ENCODE measurements around the gene TPP1.

The TPP1 gene

DNA sequence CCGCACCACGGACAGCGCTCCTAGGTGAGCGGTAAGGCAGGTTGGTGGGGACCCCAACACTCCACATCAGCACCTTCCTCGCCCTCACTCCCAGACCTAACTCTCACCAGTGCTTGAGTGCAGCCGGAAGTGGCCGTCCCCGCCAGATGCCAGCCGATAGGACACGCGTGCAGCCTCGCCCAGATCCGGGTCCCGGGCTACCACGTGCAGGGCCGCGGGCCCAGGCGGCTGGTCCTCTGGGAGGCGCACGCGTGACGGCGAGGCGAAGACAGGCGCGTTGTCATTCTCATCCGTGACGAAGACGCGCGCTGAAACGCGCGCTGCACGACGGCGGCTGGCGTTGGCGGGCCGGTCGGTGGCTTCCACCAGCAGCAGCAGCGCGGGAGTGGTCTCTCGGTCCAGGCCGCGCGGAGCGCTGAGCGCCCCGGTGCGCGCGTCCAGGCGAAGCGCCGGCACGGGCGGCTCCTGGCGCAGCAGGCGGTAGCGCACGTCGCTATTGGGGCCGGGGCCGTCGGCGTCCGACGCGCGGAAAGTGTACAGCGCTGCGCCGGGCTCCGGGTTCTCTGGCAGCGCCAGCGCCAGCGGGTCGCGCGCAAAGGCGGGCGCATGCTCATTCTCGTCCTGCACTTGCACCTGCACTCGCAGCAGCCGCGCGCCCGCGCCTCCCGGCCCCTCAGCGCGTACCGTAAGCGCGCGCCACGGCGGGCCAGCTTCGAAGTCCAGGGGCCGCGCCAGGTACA is 10.8 kb upstream of the TPP1 start:
- Histone ChIP-seq H3K36me3 (ENCODE audit: control insufficient read depth in 1 of 2, insufficient read depth in 2 of 2, low read length in 2 of 2) (peaks cover 11 to 35% of the 10 kb centered on the region in 2 donors), H3K27me3 (ENCODE audit: control insufficient read depth in 1 of 2, insufficient read depth in 2 of 2, low read length in 2 of 2) (no peaks in the 10 kb centered on the region), H3K4me3 (ENCODE audit: low read depth in 1 of 2, low read length in 2 of 2) (peak overlapping the region; percentile 45 to 53), H3K4me1 (ENCODE audit: control insufficient read depth in 1 of 2, insufficient read depth in 2 of 2, low read length in 2 of 2) (peaks cover 10 to 19% of the 10 kb centered on the region in 2 donors), H3K27ac (ENCODE audit: low read depth, low read length) (no peak overlapping the region), H3K9ac (ENCODE audit: low read depth in 1 of 2, low read length in 2 of 2) (no peak overlapping the region), H3K9me3 (ENCODE audit: control insufficient read depth in 1 of 2, low read length in 2 of 2) (no peaks in the 10 kb centered on the region)

DNA sequence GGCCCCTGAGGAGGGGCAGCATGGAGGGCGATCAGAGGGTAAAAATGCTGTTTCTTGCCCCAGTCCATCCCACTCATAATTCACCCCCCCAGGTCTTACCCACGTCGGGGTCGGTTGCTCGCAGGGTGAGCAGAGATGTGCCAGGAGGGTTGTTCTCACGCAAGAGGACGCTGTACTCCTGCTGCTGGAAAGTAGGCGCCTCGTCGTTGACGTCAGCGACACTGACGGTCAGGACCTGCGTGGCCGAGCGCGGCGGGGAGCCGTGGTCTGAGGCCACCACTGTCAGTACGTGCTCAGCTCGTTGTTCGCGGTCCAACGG is 10.3 kb upstream of the TPP1 start:
- peaks cover 9 to 13% of the 10 kb centered on the region in 2 donors for H3K4me1 ChIP-seq (ENCODE audit: control insufficient read depth in 1 of 2, insufficient read depth in 2 of 2, low read length in 2 of 2)

DNA sequence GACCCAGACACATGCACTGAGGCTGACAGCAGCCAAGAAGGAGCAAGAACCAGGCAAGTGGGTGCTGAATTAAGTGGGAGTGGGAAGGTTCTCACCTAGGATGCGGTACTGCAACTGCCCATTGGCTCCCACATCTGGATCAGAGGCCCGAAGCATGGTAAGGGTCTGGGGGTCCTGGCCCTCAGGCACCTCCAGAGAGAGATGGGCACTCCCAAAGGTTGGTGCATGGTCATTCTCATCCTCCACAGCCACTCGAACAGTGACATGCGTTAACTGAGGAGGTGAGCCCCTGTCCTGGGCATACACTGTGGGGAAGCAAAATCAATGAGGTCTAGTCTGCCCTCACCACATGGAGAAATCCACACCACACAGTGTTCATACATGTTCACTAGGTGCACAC is 9.3 kb upstream of the TPP1 start:
- no peaks in the 10 kb centered on the region for H3K27me3 ChIP-seq (ENCODE audit: control insufficient read depth in 1 of 2, insufficient read depth in 2 of 2, low read length in 2 of 2)

More for the DNA sequence above, 10.3 kb upstream of the TPP1 start:
- peak overlapping the region in 1 of 2 donors; percentile 53 for H3K4me3 ChIP-seq (ENCODE audit: low read depth in 1 of 2, low read length in 2 of 2)
- H3K9ac ChIP-seq (ENCODE audit: low read depth in 1 of 2, low read length in 2 of 2): no peak overlapping the region
- peaks cover 11 to 38% of the 10 kb centered on the region in 2 donors for H3K36me3 ChIP-seq (ENCODE audit: control insufficient read depth in 1 of 2, insufficient read depth in 2 of 2, low read length in 2 of 2)
- no peaks in the 10 kb centered on the region for H3K27me3 ChIP-seq (ENCODE audit: control insufficient read depth in 1 of 2, insufficient read depth in 2 of 2, low read length in 2 of 2)
- H3K9me3 ChIP-seq (ENCODE audit: control insufficient read depth in 1 of 2, low read length in 2 of 2): no peaks in the 10 kb centered on the region
- no peak overlapping the region for H3K27ac ChIP-seq (ENCODE audit: low read depth, low read length)

DNA sequence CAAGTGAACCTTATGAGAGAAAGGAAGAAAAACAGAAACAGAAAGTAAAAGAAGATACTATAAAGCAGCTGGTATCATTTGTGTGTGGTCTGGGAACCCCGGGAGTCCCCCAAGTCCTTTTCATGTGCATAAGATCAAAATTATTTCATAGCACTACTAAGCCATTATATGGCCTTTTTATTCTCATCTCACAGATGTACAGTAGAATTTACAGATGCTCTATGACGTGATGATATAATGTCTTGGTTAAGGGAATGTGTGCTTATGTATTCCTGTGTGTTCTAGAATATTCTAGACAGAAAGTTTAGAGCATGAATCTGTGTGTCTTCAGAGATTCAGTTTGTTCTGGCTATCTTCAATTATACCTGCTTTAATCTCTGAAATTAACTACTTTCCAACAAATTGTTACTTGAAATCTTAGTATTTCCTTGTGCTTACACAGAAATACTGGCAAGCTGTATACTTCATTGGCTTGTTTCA is 8.6 kb upstream of the TPP1 start:
- H3K36me3 ChIP-seq (ENCODE audit: control insufficient read depth in 1 of 2, insufficient read depth in 2 of 2, low read length in 2 of 2): peaks cover 11 to 38% of the 10 kb centered on the region in 2 donors
- H3K4me3 ChIP-seq (ENCODE audit: low read depth in 1 of 2, low read length in 2 of 2): no peak overlapping the region
- H3K27ac ChIP-seq (ENCODE audit: low read depth, low read length): no peak overlapping the region
- peaks cover 9 to 12% of the 10 kb centered on the region in 2 donors for H3K4me1 ChIP-seq (ENCODE audit: control insufficient read depth in 1 of 2, insufficient read depth in 2 of 2, low read length in 2 of 2)
- no peaks in the 10 kb centered on the region for H3K27me3 ChIP-seq (ENCODE audit: control insufficient read depth in 1 of 2, insufficient read depth in 2 of 2, low read length in 2 of 2)
- no peaks in the 10 kb centered on the region for H3K9me3 ChIP-seq (ENCODE audit: control insufficient read depth in 1 of 2, low read length in 2 of 2)
- H3K9ac ChIP-seq (ENCODE audit: low read depth in 1 of 2, low read length in 2 of 2): no peak overlapping the region

More for the DNA sequence above, 9.3 kb upstream of the TPP1 start:
- no peak overlapping the region for H3K4me3 ChIP-seq (ENCODE audit: low read depth in 1 of 2, low read length in 2 of 2)
- peaks cover 11 to 42% of the 10 kb centered on the region in 2 donors for H3K36me3 ChIP-seq (ENCODE audit: control insufficient read depth in 1 of 2, insufficient read depth in 2 of 2, low read length in 2 of 2)
- no peak overlapping the region for H3K27ac ChIP-seq (ENCODE audit: low read depth, low read length)
- H3K4me1 ChIP-seq (ENCODE audit: control insufficient read depth in 1 of 2, insufficient read depth in 2 of 2, low read length in 2 of 2): peaks cover 9 to 12% of the 10 kb centered on the region in 2 donors
- H3K9ac ChIP-seq (ENCODE audit: low read depth in 1 of 2, low read length in 2 of 2): no peak overlapping the region
- H3K9me3 ChIP-seq (ENCODE audit: control insufficient read depth in 1 of 2, low read length in 2 of 2): no peaks in the 10 kb centered on the region

DNA sequence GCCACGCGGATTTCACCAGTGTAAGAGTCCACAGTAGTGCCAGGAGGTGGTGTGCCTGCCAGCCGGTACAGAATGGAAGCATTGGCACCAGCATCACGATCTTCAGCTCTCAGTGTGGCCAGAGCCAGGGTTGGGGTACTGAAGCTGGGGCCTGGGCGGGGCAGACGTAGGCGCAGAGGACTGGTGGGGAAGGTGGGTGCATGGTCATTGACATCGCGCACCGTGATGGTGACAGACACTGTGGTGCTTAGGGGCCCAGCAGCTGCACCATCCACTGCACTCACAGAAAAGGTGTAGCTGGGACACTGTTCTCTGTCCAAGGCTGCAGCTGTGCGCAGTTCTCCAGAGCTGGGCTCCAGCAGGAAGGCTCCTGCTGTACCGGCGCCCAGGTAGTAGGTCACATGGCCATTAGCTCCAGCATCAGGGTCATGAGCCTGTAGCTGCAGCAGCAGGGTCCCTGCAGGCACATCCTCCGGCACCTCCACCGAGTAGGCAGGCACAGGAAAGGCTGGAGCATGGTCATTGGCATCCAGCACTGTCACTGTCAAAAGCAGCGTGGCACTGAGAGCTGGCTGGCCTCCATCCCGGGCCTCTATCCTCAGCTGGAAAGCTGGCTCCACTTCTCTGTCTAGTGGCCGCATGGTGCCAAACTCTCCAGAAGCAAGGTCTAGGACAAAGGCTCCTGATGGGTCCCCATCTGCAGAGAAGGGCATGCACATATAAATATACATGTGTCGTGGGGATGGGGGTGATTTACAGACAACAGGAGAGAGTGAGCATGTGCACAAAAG is 7.9 kb upstream of the TPP1 start:
- Histone ChIP-seq H3K4me3 (ENCODE audit: low read depth in 1 of 2, low read length in 2 of 2) (no peak overlapping the region), H3K36me3 (ENCODE audit: control insufficient read depth in 1 of 2, insufficient read depth in 2 of 2, low read length in 2 of 2) (peaks cover 11 to 38% of the 10 kb centered on the region in 2 donors), H3K4me1 (ENCODE audit: control insufficient read depth in 1 of 2, insufficient read depth in 2 of 2, low read length in 2 of 2) (peaks cover 9 to 12% of the 10 kb centered on the region in 2 donors), H3K9me3 (ENCODE audit: control insufficient read depth in 1 of 2, low read length in 2 of 2) (no peaks in the 10 kb centered on the region), H3K27ac (ENCODE audit: low read depth, low read length) (no peak overlapping the region), H3K9ac (ENCODE audit: low read depth in 1 of 2, low read length in 2 of 2) (no peak overlapping the region), H3K27me3 (ENCODE audit: control insufficient read depth in 1 of 2, insufficient read depth in 2 of 2, low read length in 2 of 2) (no peaks in the 10 kb centered on the region)

DNA sequence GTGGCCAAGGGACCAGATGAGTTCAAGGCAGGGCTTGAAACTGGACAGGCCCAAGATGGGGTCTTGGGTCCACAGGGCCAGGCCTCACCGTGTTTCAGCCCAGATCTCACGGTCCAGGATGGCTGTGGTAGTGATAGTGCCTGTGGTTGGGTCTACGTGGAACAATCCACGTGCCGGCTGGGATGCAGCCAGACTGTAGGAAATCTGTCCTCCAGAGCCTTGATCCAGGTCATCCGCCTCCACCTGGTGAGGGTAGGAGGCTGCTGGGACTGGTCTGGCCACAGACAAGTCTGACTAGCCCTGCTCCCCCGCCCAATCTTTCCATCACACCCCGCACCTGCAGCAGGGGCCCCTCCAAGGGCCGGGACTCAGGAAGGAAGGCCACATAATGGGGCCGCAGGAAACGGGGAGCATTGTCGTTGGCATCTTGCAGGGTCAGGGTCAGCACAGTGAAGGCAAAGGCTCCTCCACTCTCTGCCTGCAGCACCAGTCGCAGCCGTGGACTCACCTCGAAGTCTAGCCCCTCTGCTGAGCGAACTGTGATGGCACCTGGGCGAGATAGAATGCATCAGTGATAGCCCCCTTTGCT is 6.7 kb upstream of the TPP1 start:
- no peak overlapping the region for H3K4me3 ChIP-seq (ENCODE audit: low read depth in 1 of 2, low read length in 2 of 2)
- peaks cover 11 to 38% of the 10 kb centered on the region in 2 donors for H3K36me3 ChIP-seq (ENCODE audit: control insufficient read depth in 1 of 2, insufficient read depth in 2 of 2, low read length in 2 of 2)
- H3K9ac ChIP-seq (ENCODE audit: low read depth in 1 of 2, low read length in 2 of 2): no peak overlapping the region
- H3K9me3 ChIP-seq (ENCODE audit: control insufficient read depth in 1 of 2, low read length in 2 of 2): no peaks in the 10 kb centered on the region
- no peaks in the 10 kb centered on the region for H3K27me3 ChIP-seq (ENCODE audit: control insufficient read depth in 1 of 2, insufficient read depth in 2 of 2, low read length in 2 of 2)
- H3K4me1 ChIP-seq (ENCODE audit: control insufficient read depth in 1 of 2, insufficient read depth in 2 of 2, low read length in 2 of 2): peaks cover 9 to 12% of the 10 kb centered on the region in 2 donors
- no peak overlapping the region for H3K27ac ChIP-seq (ENCODE audit: low read depth, low read length)

DNA sequence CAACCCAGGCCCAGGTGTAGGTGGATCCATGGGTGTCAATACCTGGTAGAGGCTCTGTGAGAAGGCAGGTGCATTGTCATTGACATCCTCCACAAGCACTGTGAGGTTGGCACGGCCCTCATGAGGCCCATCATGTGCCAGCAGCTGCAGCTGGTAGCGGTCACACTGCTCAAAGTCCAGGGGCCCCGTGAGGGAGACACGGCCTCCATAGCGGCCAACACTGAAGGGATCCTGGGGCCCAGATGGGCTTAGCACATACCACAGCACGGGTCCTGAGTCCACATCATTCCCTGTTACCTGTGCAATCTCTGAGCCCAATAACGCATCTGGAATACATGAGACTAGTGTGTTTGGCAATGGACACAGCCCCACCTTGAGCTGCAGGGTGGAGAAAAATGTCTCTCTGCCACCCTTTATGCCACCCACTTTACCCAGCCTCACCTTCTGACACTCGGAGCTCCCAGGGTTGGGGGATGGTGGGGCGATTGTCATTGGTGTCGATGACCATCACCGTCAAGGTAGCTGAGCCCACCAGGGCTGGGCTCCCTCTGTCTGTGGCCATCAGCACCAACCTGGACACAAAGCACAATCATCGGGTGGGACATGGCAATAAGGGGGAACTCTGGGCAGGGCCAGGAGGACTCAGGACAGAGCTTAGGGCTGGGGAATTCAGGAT is 6.1 kb upstream of the TPP1 start:
- H3K27ac ChIP-seq (ENCODE audit: low read depth, low read length): no peak overlapping the region
- peaks cover 9 to 12% of the 10 kb centered on the region in 2 donors for H3K4me1 ChIP-seq (ENCODE audit: control insufficient read depth in 1 of 2, insufficient read depth in 2 of 2, low read length in 2 of 2)
- no peak overlapping the region for H3K4me3 ChIP-seq (ENCODE audit: low read depth in 1 of 2, low read length in 2 of 2)
- H3K9ac ChIP-seq (ENCODE audit: low read depth in 1 of 2, low read length in 2 of 2): no peak overlapping the region
- no peaks in the 10 kb centered on the region for H3K9me3 ChIP-seq (ENCODE audit: control insufficient read depth in 1 of 2, low read length in 2 of 2)
- H3K27me3 ChIP-seq (ENCODE audit: control insufficient read depth in 1 of 2, insufficient read depth in 2 of 2, low read length in 2 of 2): no peaks in the 10 kb centered on the region
- H3K36me3 ChIP-seq (ENCODE audit: control insufficient read depth in 1 of 2, insufficient read depth in 2 of 2, low read length in 2 of 2): peaks cover 11 to 38% of the 10 kb centered on the region in 2 donors

DNA sequence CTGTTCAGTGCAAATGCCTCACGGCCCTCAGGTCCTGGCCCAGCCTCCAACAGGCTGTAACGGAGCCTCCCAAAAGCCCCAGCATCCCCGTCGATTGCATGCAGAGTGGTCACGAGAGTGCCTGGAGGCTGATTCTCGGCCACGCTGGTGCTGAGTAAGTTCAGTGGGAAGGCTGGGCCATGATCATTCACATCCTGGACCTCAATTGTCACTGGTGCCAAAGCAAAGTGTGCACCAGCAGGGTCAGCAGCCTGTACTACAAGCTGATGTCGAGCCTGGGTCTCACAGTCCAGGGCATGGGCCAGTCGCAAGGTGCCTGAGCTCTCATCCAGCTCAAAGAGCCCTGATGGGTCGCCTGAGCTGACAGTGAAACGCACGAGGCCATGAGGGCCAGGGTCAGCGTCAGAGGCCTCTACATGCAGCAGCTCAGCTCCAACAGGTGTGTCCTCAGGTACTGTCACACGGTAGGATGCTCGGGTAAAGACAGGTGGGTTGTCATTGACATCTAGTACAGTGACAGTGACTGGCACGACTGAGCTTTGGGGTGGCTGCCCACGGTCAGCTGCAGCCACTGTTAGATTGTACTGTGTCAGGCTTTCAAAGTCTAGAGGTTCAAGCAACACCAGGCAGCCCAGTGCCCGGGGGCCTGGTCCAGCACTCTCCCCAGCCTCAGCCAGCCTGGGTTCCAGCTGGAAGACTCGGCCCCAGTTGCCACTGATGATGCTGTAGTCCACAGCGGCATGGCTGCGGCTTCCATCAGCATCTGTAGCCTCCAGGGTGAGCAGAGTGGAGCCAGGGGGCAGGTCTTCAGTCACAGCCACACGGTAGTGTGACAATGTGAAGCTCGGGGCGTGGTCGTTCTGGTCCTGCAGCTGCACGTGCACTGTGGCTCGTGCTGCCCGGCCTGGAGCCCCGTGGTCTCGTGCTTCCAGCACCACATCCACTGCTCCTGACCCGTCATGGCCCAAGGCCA is 4.5 kb upstream of the TPP1 start:
- Histone ChIP-seq H3K27me3 (ENCODE audit: control insufficient read depth in 1 of 2, insufficient read depth in 2 of 2, low read length in 2 of 2) (no peaks in the 10 kb centered on the region), H3K4me3 (ENCODE audit: low read depth in 1 of 2, low read length in 2 of 2) (no peak overlapping the region), H3K9me3 (ENCODE audit: control insufficient read depth in 1 of 2, low read length in 2 of 2) (no peaks in the 10 kb centered on the region), H3K9ac (ENCODE audit: low read depth in 1 of 2, low read length in 2 of 2) (no peak overlapping the region), H3K4me1 (ENCODE audit: control insufficient read depth in 1 of 2, insufficient read depth in 2 of 2, low read length in 2 of 2) (peaks cover 10 to 15% of the 10 kb centered on the region in 2 donors), H3K27ac (ENCODE audit: low read depth, low read length) (no peak overlapping the region), H3K36me3 (ENCODE audit: control insufficient read depth in 1 of 2, insufficient read depth in 2 of 2, low read length in 2 of 2) (peaks cover 11 to 33% of the 10 kb centered on the region in 2 donors)
